RWPE1 (cell line): ENCODE results near the gene TBC1D22A.

Experiments
- CTCF ChIA-PET: fragments of 350-600 bp; sonication (Branson Sonifier 250); formaldehyde crosslinking; extraction: SDS; loops from one replicate; lab custom pipeline; 2021; lab: Yijun Ruan, JAX
- POLR2A ChIA-PET: fragments of 400-600 bp; formaldehyde crosslinking; extraction: SDS; loops from one replicate; lab custom pipeline; 2020; ENCODE audit warnings: antibody characterized with exemption; ENCODE audit not compliant: low non-redundant PET; lab: Yijun Ruan, JAX
- DNase-seq: peaks from one replicate; pipeline ENCODE4 v3.0.0; 2012; ENCODE audit warnings: low spot score
- H3K27ac ChIP-seq: fragments of 450-650 bp; 2 replicates; pipeline ENCODE4 v1.5.1; 2017
- CTCF ChIP-seq: fragments of 450-650 bp; conservative IDR thresholded peaks from 2 replicates; pipeline ENCODE4 v1.5.1; 2017; ENCODE audit warnings: low read depth, mild to moderate bottlenecking

The TBC1D22A gene

GRCh38 chr22:47119181-47119580, 356.7 kb downstream of the TBC1D22A start:
- ChIA-PET POLR2A (no interaction called here), CTCF (no interaction called here)
- DNase-seq, result no peak
- H3K27ac ChIP-seq, result no peak overlapping the region
- TF ChIP-seq CTCF, result no peak

GRCh38 chr22:47120399-47120798, 357.9 kb downstream of the TBC1D22A start:
- POLR2A ChIA-PET, result no interaction called here

GRCh38 chr22:47121791-47122190, 359.3 kb downstream of the TBC1D22A start:
- no peak for TF ChIP-seq CTCF
- CTCF ChIA-PET, result no interaction called here
- no peak for DNase-seq
- H3K27ac ChIP-seq, result no peak overlapping the region
- POLR2A ChIA-PET, result no interaction called here

More at GRCh38 chr22:47120399-47120798, 357.9 kb downstream of the TBC1D22A start:
- no peak for TF ChIP-seq CTCF
- CTCF ChIA-PET, result no interaction called here
- DNase-seq, result no peak
- no peak overlapping the region for H3K27ac ChIP-seq

- ChIA-PET CTCF (no interaction called here), POLR2A (no interaction called here)
- H3K27ac ChIP-seq, result peak overlapping the region; percentile 61
- no peak for TF ChIP-seq CTCF
- no peak for DNase-seq
Observed at GRCh38 chr22:47122441-47123000, 360.1 kb downstream of the TBC1D22A start.

- DNase-seq, result peak; percentile 35
- ChIA-PET CTCF (no interaction called here), POLR2A (no interaction called here)
- H3K27ac ChIP-seq, result peak overlapping the region; percentile 61
- no peak for TF ChIP-seq CTCF
Observed at GRCh38 chr22:47123006-47123826, 360.8 kb downstream of the TBC1D22A start.

GRCh38 chr22:47123827-47124442, 361.5 kb downstream of the TBC1D22A start:
- DNase-seq, result no peak
- CTCF ChIA-PET, result interaction anchor here (0.7 kb wide), 1 partner anchor 21 kb away, joined by 3 read pairs; no protein-coding TSS in a partner anchor
- TF ChIP-seq CTCF, result no peak
- POLR2A ChIA-PET, result no interaction called here
- H3K27ac ChIP-seq, result peak overlapping the region; percentile 61
